IMR-90 (cell line): ENCODE measurements around the gene PRKCH. TPM values are rescaled to one million over a fixed set of nuclear protein-coding genes. Genes with fewer than 3 reads are reported as not detected.

ENCODE experiments used
- ATAC-seq: fragments of 200-7000 bp; cut with Tn5 transposase; 2 replicates; pipeline ENCODE4 v1.9.1; 2020; ENCODE audit warnings: low read depth, mild to moderate bottlenecking, moderate library complexity
- BruUV-seq: library from RNA; stranded (reverse); fragments of 400-500 nt; replicated peaks from 2 replicates; lab custom pipeline; 2021; lab: Mats Ljungman, UMichigan
- CTCF ChIA-PET: fragments of 300-600 bp; formaldehyde crosslinking; extraction: SDS; loops from one replicate; lab custom pipeline; 2021; ENCODE audit warnings: antibody characterized with exemption; lab: Yijun Ruan, JAX
- POLR2A ChIA-PET: fragments of 300-600 bp; sonication (Branson Sonifier 250); formaldehyde crosslinking; loops from one replicate; lab custom pipeline; 2022; ENCODE audit warnings: antibody characterized with exemption; ENCODE audit not compliant: unreplicated experiment; lab: Charles Lee
- DNase-seq: peaks from one replicate; pipeline ENCODE4 v3.0.0; 2013
- H2AFZ ChIP-seq: replicated peaks from 2 replicates; pipeline ENCODE3; 2013; ENCODE audit warnings: low read length, mild to moderate bottlenecking; ENCODE audit not compliant: poor library complexity
- H2AK5ac ChIP-seq: 2 replicates; pipeline ENCODE4 v1.6.1; 2013; ENCODE audit warnings: low read depth, low read length, inconsistent platforms
- H2AK9ac ChIP-seq: replicated peaks from 2 replicates; pipeline ENCODE3; 2013; ENCODE audit warnings: mild to moderate bottlenecking, low read depth, low read length, moderate library complexity; ENCODE audit not compliant: poor library complexity
- H2BK120ac ChIP-seq: 2 replicates; pipeline ENCODE4 v1.6.1; 2013; ENCODE audit warnings: low read depth, low read length, inconsistent platforms
- H2BK15ac ChIP-seq: 3 replicates; pipeline ENCODE4 v1.6.1; 2013; ENCODE audit warnings: low read depth, low read length, inconsistent platforms
- H2BK20ac ChIP-seq: 2 replicates; pipeline ENCODE4 v1.6.1; 2013; ENCODE audit warnings: low read depth, mild to moderate bottlenecking, inconsistent platforms, low read length, moderate library complexity
- H2BK5ac ChIP-seq: 2 replicates; pipeline ENCODE4 v1.6.1; 2013; ENCODE audit warnings: mild to moderate bottlenecking, low read depth, low read length, inconsistent platforms; ENCODE audit not compliant: poor library complexity, severe bottlenecking
- H3K14ac ChIP-seq: replicated peaks from 2 replicates; pipeline ENCODE4 v1.6.1; 2013; ENCODE audit warnings: low read depth, low read length, inconsistent platforms
- H3K18ac ChIP-seq: 2 replicates; pipeline ENCODE4 v1.6.1; 2013; ENCODE audit warnings: low read depth, low read length, control low read depth
- H3K23ac ChIP-seq: 2 replicates; pipeline ENCODE4 v1.6.1; 2013; ENCODE audit warnings: low read depth, low read length, inconsistent platforms
- H3K27ac ChIP-seq: 2 replicates; pipeline ENCODE4 v1.5.1; 2013; ENCODE audit warnings: mild to moderate bottlenecking, control low read depth, low read length; ENCODE audit not compliant: insufficient read depth
- H3K27me3 ChIP-seq: 2 replicates; pipeline ENCODE4 v1.6.1; 2013; ENCODE audit warnings: low read length; ENCODE audit not compliant: control insufficient read depth, insufficient read depth
- H3K36me3 ChIP-seq: 2 replicates; pipeline ENCODE4 v1.6.1; 2013; ENCODE audit warnings: low read length, mixed read lengths; ENCODE audit not compliant: control insufficient read depth, insufficient read depth
- H3K4ac ChIP-seq: 2 replicates; pipeline ENCODE4 v1.6.1; 2013; ENCODE audit warnings: low read depth, low read length, inconsistent platforms
- H3K4me1 ChIP-seq: 2 replicates; pipeline ENCODE4 v1.6.1; 2013; ENCODE audit warnings: low read length, mixed read lengths; ENCODE audit not compliant: control insufficient read depth, insufficient read depth
- H3K4me2 ChIP-seq: 2 replicates; pipeline ENCODE4 v1.6.1; 2013; ENCODE audit warnings: low read depth, mild to moderate bottlenecking, control low read depth, low read length, moderate library complexity
- H3K4me3 ChIP-seq: 2 replicates; pipeline ENCODE4 v1.5.1; 2013; ENCODE audit warnings: low read depth, mild to moderate bottlenecking, control low read depth, low read length, moderate library complexity; ENCODE audit not compliant: insufficient read depth
- H3K56ac ChIP-seq: 2 replicates; pipeline ENCODE4 v1.6.1; 2013; ENCODE audit warnings: low read length, inconsistent platforms; ENCODE audit not compliant: insufficient read depth; ENCODE audit errors: extremely low read depth
- H3K79me1 ChIP-seq, 2 experiments: 2 replicates each; pipeline ENCODE4 v1.6.1; 2013; ENCODE audit warnings: low read length in 2 of 2, inconsistent platforms in 1 of 2, low read depth in 1 of 2
- H3K9ac ChIP-seq: 2 replicates; pipeline ENCODE4 v1.6.1; 2013; ENCODE audit warnings: low read depth, low read length, control low read depth
- H3K9me1 ChIP-seq: 2 replicates; pipeline ENCODE4 v1.6.1; 2013; ENCODE audit warnings: low read length, inconsistent platforms; ENCODE audit not compliant: insufficient read depth
- H3K9me3 ChIP-seq: 2 replicates; pipeline ENCODE4 v1.6.1; 2013; ENCODE audit warnings: low read length; ENCODE audit not compliant: control insufficient read depth, insufficient read depth
- H4K20me1 ChIP-seq: 2 replicates; pipeline ENCODE4 v1.6.1; 2013; ENCODE audit warnings: low read length, inconsistent platforms; ENCODE audit not compliant: insufficient read depth
- H4K5ac ChIP-seq: 2 replicates; pipeline ENCODE4 v1.6.1; 2013; ENCODE audit warnings: mild to moderate bottlenecking, low read depth, low read length, control low read depth
- H4K8ac ChIP-seq, 2 experiments: 2 replicates each; pipeline ENCODE4 v1.6.1; 2013; ENCODE audit warnings: low read depth in 2 of 2, low read length in 2 of 2, control low read depth in 1 of 2, inconsistent platforms in 1 of 2
- H4K91ac ChIP-seq: 2 replicates; pipeline ENCODE4 v1.6.1; 2013; ENCODE audit warnings: low read depth, low read length, inconsistent platforms; ENCODE audit not compliant: insufficient read depth
- CTCF ChIP-seq: conservative IDR thresholded peaks from 2 replicates; pipeline ENCODE4 v1.5.1; 2012; ENCODE audit warnings: mild to moderate bottlenecking, low read depth, low read length, improper control_type of control experiment
- ELK1 ChIP-seq: fragments of 150-350 bp; IDR thresholded peaks from 2 replicates; pipeline ENCODE4 v1.6.1; 2016; ENCODE audit warnings: low read depth, mild to moderate bottlenecking, low read length, moderate library complexity, borderline replicate concordance
- MAZ ChIP-seq: IDR thresholded peaks from 2 replicates; pipeline ENCODE4 v1.6.1; 2012; ENCODE audit warnings: low read depth, mild to moderate bottlenecking, low read length, improper control_type of control experiment, moderate library complexity, borderline replicate concordance
- NFE2L2 ChIP-seq: fragments of 150-350 bp; IDR thresholded peaks from 2 replicates; pipeline ENCODE4 v1.6.1; 2016; ENCODE audit warnings: low read depth, mild to moderate bottlenecking, low read length
- POLR2A ChIP-seq: IDR thresholded peaks from 2 replicates; pipeline ENCODE4 v1.6.1; 2012; ENCODE audit warnings: mild to moderate bottlenecking, low read depth, low read length
- WGBS, 2 experiments: methylation state at CpG; one replicate each; pipeline versions ENCODE4 v1.1.5 to v1.1.7; 2013; ENCODE audit warnings: missing lambda C conversion rate in 2 of 2; ENCODE audit not compliant: insufficient read length in 1 of 2; ENCODE audit errors: extremely low coverage in 2 of 2; 5-methylcytosine and 5-hydroxymethylcytosine counted together
- dilution Hi-C: fragments of 300-500 bp; cut with HindIII; formaldehyde crosslinking; loops from one replicate; pipeline ENCODE4 v1.14.3; 2018; ENCODE audit warnings: low sequenced_read_pairs; ENCODE audit not compliant: unreplicated experiment
- in situ Hi-C: fragments of 300-500 bp; cut with MboI; formaldehyde crosslinking; loops from 3 replicates; pipeline ENCODE4 v1.14.3; 2019; ENCODE audit warnings: low sequenced_read_pairs, inconsistent platforms, mixed read lengths
- intact Hi-C: fragments of 100-400 bp; cut with micrococcal nuclease; formaldehyde crosslinking; loops from 2 replicates; pipeline ENCODE4 v1.10.0; 2022
- polyA plus RNA-seq, 3 experiments: library from polyadenylated mRNA; depleted of rRNA; stranded (reverse); fragments of >200 nt; gene quantifications; 2 replicates each; pipeline ENCODE4 v1.2.3, GENCODE V29; 2012; ENCODE audit warnings: low replicate concordance in 1 of 3
- total RNA-seq: library from RNA; depleted of rRNA; stranded (reverse); fragments of >200 nt; gene quantifications from 2 replicates; pipeline ENCODE4 v1.2.3, GENCODE V29; 2012

PRKCH gene
- total and polyA plus RNA-seq, 2 of the 4 experiments (the other 2 are of a cell fraction): 1.6 to 2.3 TPM

- peaks cover 25% of the 10 kb centered on the region for H3K9me1 ChIP-seq
- no peak overlapping the region for H2AFZ ChIP-seq
- DNase-seq: no peak
- H3K18ac ChIP-seq: peak overlapping the region; percentile 83
- H4K20me1 ChIP-seq: no peaks in the 10 kb centered on the region
- no peak overlapping the region for H3K56ac ChIP-seq
- ChIA-PET CTCF (interaction anchor here (2.7 kb wide), 1 partner anchor 370 kb away, joined by 14 read pairs; no protein-coding TSS in a partner anchor), POLR2A (no interaction called here)
- peak overlapping the region; percentile 3; the same call in 1 of the 2 replicates for H3K27ac ChIP-seq
- no peak overlapping the region for H3K9ac ChIP-seq
- H2BK5ac ChIP-seq: peak overlapping the region; percentile 22
- H2BK15ac ChIP-seq: peak overlapping the region; percentile 83
- intact Hi-C loops (loop anchor here (2.0 kb wide), 1 partner anchor 284 kb away; no protein-coding TSS in a partner anchor), in situ Hi-C loops (no loop called here), dilution Hi-C loops (loop anchor here (25.0 kb wide), 1 partner anchor 245 kb away; no protein-coding TSS in a partner anchor)
- H3K4me2 ChIP-seq: no peak overlapping the region
- no peaks in the 10 kb centered on the region for H3K36me3 ChIP-seq
- H3K79me1 ChIP-seq: peaks cover 0 to 24% of the 10 kb centered on the region in 2 experiments; a peak in 2 of 4 replicates
- H3K27me3 ChIP-seq: no peaks in the 10 kb centered on the region
- H2AK9ac ChIP-seq: no peak overlapping the region
- 0 out of 2 replicates have a peak overlapping the region, but pooled peaks have one; percentile 24 for H4K5ac ChIP-seq
- no peak overlapping the region for H3K4me3 ChIP-seq
- no peak for ATAC-seq
- H2BK20ac ChIP-seq: peak overlapping the region; percentile 88; the same call in 1 of the 2 replicates
- peaks cover 34% of the 10 kb centered on the region for H3K4me1 ChIP-seq
- peak overlapping the region; percentile 98 for H2AK5ac ChIP-seq
- 100% methylated on average over 1 of the region's 7 CpGs; no CpG with 5 or more reads in 1 of the 2 experiments for WGBS, 2 experiments
- no peaks in the 10 kb centered on the region for H3K9me3 ChIP-seq
- peak overlapping the region; percentile 83 to 97; a peak in 3 of 4 replicates for H4K8ac ChIP-seq
- BruUV-seq: no TSS peak
- TF ChIP-seq CTCF: no peak
- no peak for TF ChIP-seq NFE2L2
- TF ChIP-seq POLR2A: no peak
- TF ChIP-seq ELK1: no peak
- TF ChIP-seq MAZ: no peak
- H2BK120ac ChIP-seq: peak overlapping the region; percentile 88; the same call in 1 of the 2 replicates
- H3K23ac ChIP-seq: no peak overlapping the region; the same call in 1 of the 2 replicates
- H3K14ac ChIP-seq: peak overlapping the region; percentile 47
- peak overlapping the region; percentile 82 for H3K4ac ChIP-seq
- H4K91ac ChIP-seq: peak overlapping the region; percentile 92
Measured at GRCh38 chr14:61467296-61467695, 145.9 kb downstream of the PRKCH start.
